HT-29 (cell line): Measurements from ENCODE around the gene MYO1E. TPM values are rescaled to one million over a fixed set of nuclear protein-coding genes. Genes with fewer than 3 reads are reported as not detected.

Experiments used
- DNase-seq: peaks from one replicate; pipeline ENCODE4 v3.0.0-alpha.2; 2015; ENCODE audit warnings: low spot score
- small RNA-seq: library from RNA; depleted of rRNA; stranded (forward); fragments of <200 nt; gene quantifications from one replicate; pipeline ENCODE3, GENCODE V24; 2014
- total RNA-seq: library from RNA; depleted of rRNA; stranded (reverse); fragments of >200 nt; shearing (Covaris generic); gene quantifications from 2 replicates; pipeline ENCODE4 v1.2.3, GENCODE V29; 2014; rRNA removed

Gene MYO1E
- total RNA-seq, 1 experiment from 2014 or later: 77.4 TPM

GRCh38 chr15:59087731-59088130, 284.9 kb downstream of the MYO1E start:
- no peak for DNase-seq

Small RNA genes within 50 kb of the gene (small RNA-seq; reads per million reads assigned to genes)
- gene MIR2116: not detected
- not detected for gene RF00019
- gene RNU4-80P: not detected
- not detected for gene RNU6-212P

Other genes with a start within 250 kb of the MYO1E start
- not detected in 2 replicates for gene LDHAL6B, start 166.0 kb downstream of the MYO1E start, total RNA-seq
- 12.3 and 17.9 TPM in 2 replicates for gene FAM81A, start 65.3 kb upstream of the MYO1E start, total RNA-seq
- 154 and 164 TPM in 2 replicates for gene GCNT3, start 238.9 kb upstream of the MYO1E start, total RNA-seq